SK-N-SH (cell line): Measurements from ENCODE around the gene GGCX. TPM values are rescaled to one million over a fixed set of nuclear protein-coding genes. Genes with fewer than 3 reads are reported as not detected.

Source experiments
- CTCF ChIA-PET: fragments of 300-600, 350-600 bp; formaldehyde crosslinking; extraction: SDS; loops from one replicate; lab custom pipeline; 2021; lab: Yijun Ruan, JAX
- POLR2A ChIA-PET: fragments of 350-600 bp; sonication (Branson Sonifier 250); formaldehyde crosslinking; extraction: SDS; loops from one replicate; lab custom pipeline; 2020; ENCODE audit warnings: antibody characterized with exemption, inconsistent platforms; lab: Yijun Ruan, JAX
- DNase-seq: peaks from one replicate; pipeline ENCODE4 v3.0.0; 2012
- H2AFZ ChIP-seq: fragments of 200-600 bp; sonication (generic); 2 replicates; pipeline ENCODE4 v1.8.1; 2016; ENCODE audit warnings: antibody characterized with exemption, mild to moderate bottlenecking, low read depth
- H3F3A ChIP-seq: fragments of 200-600 bp; sonication (generic); replicated peaks from 2 replicates; pipeline ENCODE3; 2016; ENCODE audit warnings: antibody characterized with exemption, mild to moderate bottlenecking; ENCODE audit not compliant: insufficient read depth
- H3K27ac ChIP-seq, 2 experiments: fragments of 200-500 bp in 1 of 2; fragments of 200-600 bp in 1 of 2; sonication (Bioruptor generic) in 1 of 2; sonication (generic), shearing (Covaris generic) in 1 of 2; 2 replicates each; pipeline versions ENCODE4 v1.5.1 to v1.6.1; 2014 to 2016; ENCODE audit warnings: low read depth in 2 of 2, inconsistent platforms in 1 of 2, low read length in 1 of 2, mild to moderate bottlenecking in 1 of 2, mixed read lengths in 1 of 2
- H3K27me3 ChIP-seq: fragments of 200-600 bp; sonication (generic), shearing (Covaris generic); 2 replicates; pipeline ENCODE4 v1.6.1; 2016; ENCODE audit warnings: mixed run types; ENCODE audit not compliant: insufficient read depth
- H3K36me3 ChIP-seq, 2 experiments: fragments of 200-500 bp in 1 of 2; fragments of 200-600 bp in 1 of 2; sonication (Bioruptor generic) in 1 of 2; sonication (generic) in 1 of 2; replicated peaks in 1 of 2; 2 replicates each; pipeline versions ENCODE3 to v1.5.1; 2014 to 2016; ENCODE audit warnings: low read length in 1 of 2, mild to moderate bottlenecking in 1 of 2; ENCODE audit not compliant: insufficient read depth in 2 of 2, control insufficient read depth in 1 of 2
- H3K4me1 ChIP-seq, 2 experiments: fragments of 200-500 bp in 1 of 2; fragments of 200-600 bp in 1 of 2; sonication (Bioruptor generic) in 1 of 2; sonication (generic), shearing (Covaris generic) in 1 of 2; 2 replicates each; pipeline versions ENCODE4 v1.5.1 to v1.6.1; 2014 to 2016; ENCODE audit warnings: low read depth in 1 of 2, low read length in 1 of 2, mixed run types in 1 of 2; ENCODE audit not compliant: insufficient read depth in 2 of 2, control insufficient read depth in 1 of 2
- H3K4me2 ChIP-seq: fragments of 200-600 bp; sonication (generic), shearing (Covaris generic); 2 replicates; pipeline ENCODE4 v1.6.1; 2017; ENCODE audit warnings: mixed run types
- H3K4me3 ChIP-seq, 2 experiments: fragments of 200-500 bp in 1 of 2; fragments of 200-600 bp in 1 of 2; sonication (Bioruptor generic) in 1 of 2; sonication (generic), shearing (Covaris generic) in 1 of 2; 2 replicates each; pipeline versions ENCODE4 v1.5.1 to v1.8.1; 2014 to 2016; ENCODE audit warnings: low read depth in 2 of 2, inconsistent platforms in 1 of 2, low read length in 1 of 2, mild to moderate bottlenecking in 1 of 2, mixed read lengths in 1 of 2, moderate library complexity in 1 of 2
- H3K79me2 ChIP-seq: fragments of 200-600 bp; sonication (generic); 2 replicates; pipeline ENCODE4 v1.8.1; 2017; ENCODE audit warnings: mild to moderate bottlenecking; ENCODE audit not compliant: insufficient read depth
- H3K9ac ChIP-seq: fragments of 200-600 bp; sonication (generic); 2 replicates; pipeline ENCODE4 v1.6.1; 2017; ENCODE audit warnings: mixed run types
- H3K9me2 ChIP-seq: fragments of 200-600 bp; sonication (generic); 2 replicates; pipeline ENCODE4 v1.6.1; 2017; ENCODE audit warnings: mixed run types
- H3K9me3 ChIP-seq: fragments of 200-600 bp; sonication (generic); 2 replicates; pipeline ENCODE4 v1.6.1; 2017; ENCODE audit warnings: mixed run types, mild to moderate bottlenecking, moderate library complexity
- H4K20me1 ChIP-seq: fragments of 200-600 bp; sonication (generic); 2 replicates; pipeline ENCODE4 v1.6.1; 2017; ENCODE audit warnings: mild to moderate bottlenecking, mixed run types; ENCODE audit not compliant: insufficient read depth
- CTCF ChIP-seq: fragments of 200-600 bp; sonication (generic); IDR thresholded peaks from 2 replicates; pipeline ENCODE4 v1.6.1; 2017; ENCODE audit warnings: antibody characterized with exemption, mild to moderate bottlenecking, moderate library complexity
- ELF1 ChIP-seq: IDR thresholded peaks from 2 replicates; pipeline ENCODE4 v1.4.0; 2012
- EZH2phosphoT487 ChIP-seq: fragments of 200-600 bp; sonication (generic); IDR thresholded peaks from 2 replicates; pipeline ENCODE4 v1.6.1; 2017; ENCODE audit warnings: low read depth, mixed run types, mild to moderate bottlenecking, antibody characterized with exemption, moderate library complexity, borderline replicate concordance
- GATA2 ChIP-seq: sonication (generic); formaldehyde crosslinking; IDR thresholded peaks from 2 replicates; pipeline ENCODE4 v1.5.0; 2020; ENCODE audit warnings: mild to moderate bottlenecking, missing genetic modification reagents
- IRF3 ChIP-seq: fragments of 150-350 bp; IDR thresholded peaks from 2 replicates; pipeline ENCODE4 v1.6.1; 2016; ENCODE audit warnings: mild to moderate bottlenecking, low read depth, low read length
- JUND ChIP-seq: IDR thresholded peaks from 2 replicates; pipeline ENCODE4 v1.4.0; 2012
- MXI1 ChIP-seq: IDR thresholded peaks from 2 replicates; pipeline ENCODE4 v1.6.1; 2012; ENCODE audit warnings: mild to moderate bottlenecking, low read depth, low read length, improper control_type of control experiment
- NFIC ChIP-seq: IDR thresholded peaks from 2 replicates; pipeline ENCODE4 v1.4.0; 2012; ENCODE audit warnings: borderline replicate concordance
- NRF1 ChIP-seq: IDR thresholded peaks from 2 replicates; pipeline ENCODE4 v1.6.1; 2012; ENCODE audit warnings: low read depth, mild to moderate bottlenecking, low read length
- PBX3 ChIP-seq: IDR thresholded peaks from 2 replicates; pipeline ENCODE4; 2012
- POLR2AphosphoS5 ChIP-seq: IDR thresholded peaks from 2 replicates; pipeline ENCODE4 v1.6.1; 2012; ENCODE audit warnings: low read depth, low read length
- RAD21 ChIP-seq: IDR thresholded peaks from 2 replicates; pipeline ENCODE4 v1.6.1; 2012; ENCODE audit warnings: mild to moderate bottlenecking, low read length
- REST ChIP-seq: IDR thresholded peaks from 2 replicates; pipeline ENCODE4 v1.6.1; 2012; ENCODE audit warnings: mild to moderate bottlenecking, low read depth, low read length, moderate library complexity
- RFX5 ChIP-seq: IDR thresholded peaks from 2 replicates; pipeline ENCODE4 v1.6.1; 2012; ENCODE audit warnings: mild to moderate bottlenecking, improper control_type of control experiment, low read length
- RXRA ChIP-seq: IDR thresholded peaks from 2 replicates; pipeline ENCODE4 v1.4.0; 2012; ENCODE audit warnings: low read depth, mild to moderate bottlenecking, borderline replicate concordance
- SIN3A ChIP-seq: IDR thresholded peaks from 2 replicates; pipeline ENCODE4 v1.6.1; 2012; ENCODE audit warnings: low read depth, mild to moderate bottlenecking, low read length, moderate library complexity, borderline replicate concordance
- SMC3 ChIP-seq: IDR thresholded peaks from 2 replicates; pipeline ENCODE4 v1.6.1; 2012; ENCODE audit warnings: low read depth, low read length, improper control_type of control experiment
- TEAD4 ChIP-seq: IDR thresholded peaks from 2 replicates; pipeline ENCODE4 v1.4.0; 2012; ENCODE audit warnings: mild to moderate bottlenecking, borderline replicate concordance; ENCODE audit not compliant: insufficient read depth
- USF2 ChIP-seq: fragments of 150-350 bp; IDR thresholded peaks from 2 replicates; pipeline ENCODE4 v1.6.1; 2017; ENCODE audit warnings: antibody characterized with exemption, low read length, low read depth, borderline replicate concordance
- ZBTB33 ChIP-seq: IDR thresholded peaks from 2 replicates; pipeline ENCODE4 v1.4.0; 2012; ENCODE audit warnings: low read depth, borderline replicate concordance
- WGBS: methylation state at CpG from one replicate; pipeline ENCODE4 v1.1.6; 2017; ENCODE audit warnings: low lambda C conversion rate; 5-methylcytosine and 5-hydroxymethylcytosine counted together
- polyA plus RNA-seq, 3 experiments: library from polyadenylated mRNA; depleted of rRNA; stranded (reverse); fragments of >200 nt; gene quantifications; 2 replicates each; pipeline ENCODE4 v1.2.3, GENCODE V29; 2012

The GGCX gene
- polyA plus RNA-seq, 1 of the 3 experiments (the other 2 are of a cell fraction): 34.5 TPM

GRCh38 chr2:85602476-85603234 is 41.4 kb upstream of the GGCX start, which contains the start of gene TMEM150A:
Gene TMEM150A (minus strand): TSS chr2:85602698. CDS start chr2:85601948, 750 bp downstream.
- peaks cover 7 to 32% of the 10 kb centered on the region in 2 experiments for H3K36me3 ChIP-seq
- H3K9me3 ChIP-seq: no peaks in the 10 kb centered on the region
- peaks cover 15% of the 10 kb centered on the region for H3K79me2 ChIP-seq
- H3F3A ChIP-seq: peaks cover 23% of the 10 kb centered on the region
- H3K4me3 ChIP-seq: peak within 1 kb of the TSS; percentile 93 to 98
- peaks cover 6 to 22% of the 10 kb centered on the region in 2 experiments; a peak in 2 of 4 replicates for H3K4me1 ChIP-seq
- H3K27ac ChIP-seq: peak within 1 kb of the TSS; percentile 71 to 75
- DNase-seq: peak; percentile 97
- ChIA-PET CTCF (interaction anchor here (1.0 to 3.0 kb wide), 4 partner anchors 8 to 52 kb away, joined by 3 to 12 read pairs (median 4); partner anchors contain the start of gene C2orf68), POLR2A (interaction anchor here (1.3 to 2.2 kb wide), 3 partner anchors 9 to 183 kb away, joined by 7 to 10 read pairs (median 7); partner anchors contain the start of genes C2orf68, MAT2A and SH2D6)
- H4K20me1 ChIP-seq: no peaks in the 10 kb centered on the region
- H3K27me3 ChIP-seq: no peaks in the 10 kb centered on the region
- WGBS: 0% methylated on average over 10 of the region's 73 CpGs
- peak within 1 kb of the TSS; percentile 96 for H3K4me2 ChIP-seq
- peak within 1 kb of the TSS; percentile 72 for H3K9ac ChIP-seq
- no peaks in the 10 kb centered on the region for H3K9me2 ChIP-seq
- H2AFZ ChIP-seq: peak within 1 kb of the TSS; percentile 88
- peak; percentile 43; the same call in 1 of the 2 replicates for TF ChIP-seq NRF1
- TF ChIP-seq USF2: no peak; the same call in 1 of the 2 replicates
- TF ChIP-seq RAD21: no peak
- peak; percentile 41 for TF ChIP-seq CTCF
- no peak for TF ChIP-seq RXRA
- TF ChIP-seq SMC3: no peak
- peak; percentile 89; the same call in 1 of the 2 replicates for TF ChIP-seq SIN3A
- 0 out of 2 replicates have a peak, but pooled peaks have one; percentile 14 for TF ChIP-seq POLR2AphosphoS5
- no peak for TF ChIP-seq ZBTB33
- no peak for TF ChIP-seq NFIC
- TF ChIP-seq EZH2phosphoT487: no peak
- 0 out of 2 replicates have a peak, but pooled peaks have one; percentile 12 for TF ChIP-seq ELF1
- no peak for TF ChIP-seq GATA2
- no peak; the same call in 1 of the 2 replicates for TF ChIP-seq PBX3
- no peak for TF ChIP-seq RFX5
- TF ChIP-seq IRF3: no peak
- no peak for TF ChIP-seq TEAD4
- TF ChIP-seq REST: no peak
- TF ChIP-seq MXI1: peak; percentile 81; the same call in 1 of the 2 replicates
- no peak for TF ChIP-seq JUND
